MM.1S (cell line): Measurements from ENCODE around the gene CDKL5.

Source experiments
- DNase-seq: peaks from one replicate; pipeline ENCODE4 v3.0.0-alpha.2; 2015
- H2AFZ ChIP-seq: fragments of 300-600 bp; sonication (generic); 2 replicates; pipeline ENCODE4 v1.6.0; 2016; ENCODE audit warnings: antibody characterized with exemption, low read length
- H3F3A ChIP-seq: fragments of 300-600 bp; sonication (generic); 2 replicates; pipeline ENCODE4 v1.6.1; 2016; ENCODE audit warnings: mild to moderate bottlenecking, antibody characterized with exemption, low read length, moderate library complexity, mixed read lengths; ENCODE audit not compliant: insufficient read depth
- H3K27ac ChIP-seq: fragments of 300-600 bp; sonication (generic); 2 replicates; pipeline ENCODE4 v1.5.1; 2016; ENCODE audit warnings: mild to moderate bottlenecking, low read length
- H3K27me3 ChIP-seq: fragments of 300-600 bp; sonication (generic); replicated peaks from 2 replicates; pipeline ENCODE4 v1.6.0; 2016; ENCODE audit warnings: low read length; ENCODE audit not compliant: insufficient read depth
- H3K36me3 ChIP-seq: fragments of 300-600 bp; sonication (generic); replicated peaks from 2 replicates; pipeline ENCODE4 v1.6.1; 2016; ENCODE audit warnings: mild to moderate bottlenecking, low read length, mixed read lengths; ENCODE audit not compliant: insufficient read depth
- H3K4me1 ChIP-seq: fragments of 300-600 bp; sonication (generic); 2 replicates; pipeline ENCODE4 v1.6.1; 2016; ENCODE audit warnings: low read length, mixed read lengths
- H3K4me2 ChIP-seq: fragments of 300-600 bp; sonication (generic); 2 replicates; pipeline ENCODE4 v1.6.0; 2016; ENCODE audit warnings: low read depth, low read length
- H3K4me3 ChIP-seq: fragments of 300-600 bp; sonication (generic); 2 replicates; pipeline ENCODE4 v1.5.1; 2016; ENCODE audit warnings: low read length, mixed read lengths
- H3K79me2 ChIP-seq: fragments of 300-600 bp; sonication (generic); 2 replicates; pipeline ENCODE4 v1.6.1; 2016; ENCODE audit warnings: mixed run types, low read length, mixed read lengths
- H3K9ac ChIP-seq: fragments of 300-600 bp; sonication (generic); 2 replicates; pipeline ENCODE4 v1.6.1; 2016; ENCODE audit warnings: low read length, mixed read lengths
- H3K9me2 ChIP-seq: fragments of 300-600 bp; sonication (generic); replicated peaks from 2 replicates; pipeline ENCODE4 v1.6.1; 2016; ENCODE audit warnings: mild to moderate bottlenecking, low read length, mixed read lengths; ENCODE audit not compliant: insufficient read depth
- H3K9me3 ChIP-seq: fragments of 300-600 bp; sonication (generic); replicated peaks from 2 replicates; pipeline ENCODE4 v1.6.1; 2016; ENCODE audit warnings: mild to moderate bottlenecking, low read length, mixed read lengths; ENCODE audit not compliant: insufficient read depth
- H4K20me1 ChIP-seq: fragments of 300-600 bp; sonication (generic); 2 replicates; pipeline ENCODE4 v1.6.1; 2016; ENCODE audit warnings: mild to moderate bottlenecking, low read length, moderate library complexity, mixed read lengths; ENCODE audit not compliant: insufficient read depth
- CTCF ChIP-seq: fragments of 300-600 bp; sonication (generic); IDR thresholded peaks from 2 replicates; pipeline ENCODE4 v1.5.1; 2016; ENCODE audit warnings: antibody characterized with exemption, low read length, mixed read lengths
- EZH2 ChIP-seq: fragments of 300-600 bp; sonication (generic); optimal IDR thresholded peaks from 2 replicates; pipeline ENCODE3; 2017; ENCODE audit warnings: low read depth, mild to moderate bottlenecking, antibody characterized with exemption, low read length, mixed read lengths
- EZH2phosphoT487 ChIP-seq: fragments of 300-600 bp; sonication (generic); IDR thresholded peaks from 2 replicates; pipeline ENCODE4 v1.6.1; 2018; ENCODE audit warnings: antibody characterized with exemption, low read length

The CDKL5 gene

GRCh38 chrX:18591834-18592233, 166.4 kb downstream of the CDKL5 start:
- Histone ChIP-seq H3K27me3 (no peaks in the 10 kb centered on the region), H3K9me3 (no peaks in the 10 kb centered on the region), H3K36me3 (no peaks in the 10 kb centered on the region), H3K27ac (no peak overlapping the region), H4K20me1 (no peaks in the 10 kb centered on the region), H3K4me1 (no peaks in the 10 kb centered on the region), H2AFZ (no peak overlapping the region), H3K9ac (no peak overlapping the region), H3F3A (no peaks in the 10 kb centered on the region), H3K9me2 (no peaks in the 10 kb centered on the region), H3K79me2 (no peaks in the 10 kb centered on the region), H3K4me3 (no peak overlapping the region), H3K4me2 (no peak overlapping the region)
- no peak for TF ChIP-seq EZH2
- no peak for TF ChIP-seq EZH2phosphoT487
- TF ChIP-seq CTCF = no peak
- no peak for DNase-seq

- Histone ChIP-seq H3K9me3 (no peaks in the 10 kb centered on the region), H3F3A (no peaks in the 10 kb centered on the region), H3K36me3 (no peaks in the 10 kb centered on the region), H3K9ac (no peak overlapping the region), H3K4me1 (no peaks in the 10 kb centered on the region), H3K4me2 (no peak overlapping the region), H3K4me3 (no peak overlapping the region), H2AFZ (no peak overlapping the region), H3K79me2 (no peaks in the 10 kb centered on the region), H4K20me1 (no peaks in the 10 kb centered on the region), H3K9me2 (no peaks in the 10 kb centered on the region), H3K27me3 (no peaks in the 10 kb centered on the region), H3K27ac (no peak overlapping the region)
- no peak for TF ChIP-seq EZH2
- TF ChIP-seq EZH2phosphoT487 = no peak
- TF ChIP-seq CTCF = no peak
- no peak for DNase-seq
Measured at GRCh38 chrX:18594079-18594478, 168.7 kb downstream of the CDKL5 start.

GRCh38 chrX:18596096-18596495, 170.7 kb downstream of the CDKL5 start:
- DNase-seq = no peak
- TF ChIP-seq CTCF (no peak), EZH2phosphoT487 (no peak), EZH2 (no peak)
- Histone ChIP-seq H3K36me3 (no peaks in the 10 kb centered on the region), H3K79me2 (no peaks in the 10 kb centered on the region), H3F3A (no peaks in the 10 kb centered on the region), H2AFZ (no peak overlapping the region), H3K4me3 (no peak overlapping the region), H3K4me1 (no peaks in the 10 kb centered on the region), H4K20me1 (no peaks in the 10 kb centered on the region), H3K9ac (no peak overlapping the region), H3K9me3 (no peaks in the 10 kb centered on the region), H3K4me2 (no peak overlapping the region), H3K27me3 (no peaks in the 10 kb centered on the region), H3K27ac (no peak overlapping the region), H3K9me2 (no peaks in the 10 kb centered on the region)

GRCh38 chrX:18598413-18598812, 173.0 kb downstream of the CDKL5 start:
- Histone ChIP-seq H3K4me2 (no peak overlapping the region), H3K9me2 (no peaks in the 10 kb centered on the region), H3K4me1 (no peaks in the 10 kb centered on the region), H2AFZ (no peak overlapping the region), H3F3A (no peaks in the 10 kb centered on the region), H3K9ac (no peak overlapping the region), H3K79me2 (no peaks in the 10 kb centered on the region), H4K20me1 (no peaks in the 10 kb centered on the region), H3K4me3 (no peak overlapping the region), H3K36me3 (no peaks in the 10 kb centered on the region), H3K27me3 (no peaks in the 10 kb centered on the region), H3K9me3 (no peaks in the 10 kb centered on the region), H3K27ac (no peak overlapping the region)
- TF ChIP-seq CTCF (no peak), EZH2 (no peak), EZH2phosphoT487 (no peak)
- DNase-seq = no peak
